Osteocyte (in vitro differentiated cells): ENCODE measurements around the gene ATP2B1. TPM values are rescaled to one million over a fixed set of nuclear protein-coding genes. Genes with fewer than 3 reads are reported as not detected.

Experiments used
- DNase-seq: peaks from one replicate; pipeline ENCODE4 v3.0.0; 2021; ENCODE audit warnings: mixed read lengths; ENCODE audit not compliant: unreplicated experiment; ENCODE audit errors: extremely low spot score
- H3K27ac Mint-ChIP-seq: one replicate; pipeline ENCODE4 v1.8.0; 2021; ENCODE audit warnings: mild to moderate bottlenecking, mixed read lengths; ENCODE audit not compliant: unreplicated experiment
- H3K27me3 Mint-ChIP-seq: one replicate; pipeline ENCODE4 v1.8.0; 2021; ENCODE audit warnings: mixed read lengths; ENCODE audit not compliant: unreplicated experiment
- H3K36me3 Mint-ChIP-seq: one replicate; pipeline ENCODE4 v1.8.0; 2021; ENCODE audit warnings: mixed read lengths; ENCODE audit not compliant: unreplicated experiment
- H3K4me1 Mint-ChIP-seq: one replicate; pipeline ENCODE4 v1.8.0; 2021; ENCODE audit warnings: mixed read lengths; ENCODE audit not compliant: unreplicated experiment
- H3K4me3 Mint-ChIP-seq: one replicate; pipeline ENCODE4 v1.8.0; 2021; ENCODE audit warnings: mild to moderate bottlenecking, moderate library complexity, mixed read lengths; ENCODE audit not compliant: unreplicated experiment
- H3K9me3 Mint-ChIP-seq: one replicate; pipeline ENCODE4 v1.8.0; 2021; ENCODE audit warnings: mixed read lengths; ENCODE audit not compliant: unreplicated experiment
- total RNA-seq: library from RNA; stranded (reverse); gene quantifications from 2 replicates; pipeline ENCODE4 v1.2.1, GENCODE V29; 2021
- TF ChIP-seq, protein P1 (sequence below): fragments of 200-600 bp; sonication (generic); IDR thresholded peaks from 2 replicates; pipeline ENCODE4 v1.5.0; 2021; ENCODE audit warnings: antibody characterized with exemption, mild to moderate bottlenecking, moderate library complexity

The ATP2B1 gene
- total RNA-seq, 1 donor from 2014 or later, result 45.5 TPM

DNA sequence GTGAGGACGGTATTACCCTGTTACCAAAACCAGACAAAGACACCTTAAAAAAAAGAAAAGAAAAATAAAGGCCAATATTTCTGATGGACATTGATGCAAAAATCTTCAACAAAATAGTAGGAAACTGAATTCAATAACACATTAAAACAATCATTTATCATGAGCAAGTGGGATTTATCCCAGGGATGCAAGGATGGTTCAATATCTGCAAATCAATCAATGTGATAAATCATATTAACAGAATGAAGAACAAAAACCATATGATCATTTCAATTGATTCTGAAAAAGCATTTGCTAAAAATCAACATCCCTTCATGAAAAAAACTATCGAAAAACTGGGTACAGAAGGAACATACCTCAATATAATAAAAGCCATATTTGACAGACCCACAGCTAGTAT is 32.3 kb upstream of the ATP2B1 start:
- Mint-ChIP-seq H3K36me3 (peaks cover 16% of the 10 kb centered on the region), H3K9me3 (peaks cover 52% of the 10 kb centered on the region), H3K4me3 (no peak overlapping the region), H3K27ac (no peak overlapping the region), H3K27me3 (no peaks in the 10 kb centered on the region), H3K4me1 (no peaks in the 10 kb centered on the region)
- TF ChIP-seq, protein P1, sequence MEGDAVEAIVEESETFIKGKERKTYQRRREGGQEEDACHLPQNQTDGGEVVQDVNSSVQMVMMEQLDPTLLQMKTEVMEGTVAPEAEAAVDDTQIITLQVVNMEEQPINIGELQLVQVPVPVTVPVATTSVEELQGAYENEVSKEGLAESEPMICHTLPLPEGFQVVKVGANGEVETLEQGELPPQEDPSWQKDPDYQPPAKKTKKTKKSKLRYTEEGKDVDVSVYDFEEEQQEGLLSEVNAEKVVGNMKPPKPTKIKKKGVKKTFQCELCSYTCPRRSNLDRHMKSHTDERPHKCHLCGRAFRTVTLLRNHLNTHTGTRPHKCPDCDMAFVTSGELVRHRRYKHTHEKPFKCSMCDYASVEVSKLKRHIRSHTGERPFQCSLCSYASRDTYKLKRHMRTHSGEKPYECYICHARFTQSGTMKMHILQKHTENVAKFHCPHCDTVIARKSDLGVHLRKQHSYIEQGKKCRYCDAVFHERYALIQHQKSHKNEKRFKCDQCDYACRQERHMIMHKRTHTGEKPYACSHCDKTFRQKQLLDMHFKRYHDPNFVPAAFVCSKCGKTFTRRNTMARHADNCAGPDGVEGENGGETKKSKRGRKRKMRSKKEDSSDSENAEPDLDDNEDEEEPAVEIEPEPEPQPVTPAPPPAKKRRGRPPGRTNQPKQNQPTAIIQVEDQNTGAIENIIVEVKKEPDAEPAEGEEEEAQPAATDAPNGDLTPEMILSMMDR, result no peak
- DNase-seq, result no peak

DNA sequence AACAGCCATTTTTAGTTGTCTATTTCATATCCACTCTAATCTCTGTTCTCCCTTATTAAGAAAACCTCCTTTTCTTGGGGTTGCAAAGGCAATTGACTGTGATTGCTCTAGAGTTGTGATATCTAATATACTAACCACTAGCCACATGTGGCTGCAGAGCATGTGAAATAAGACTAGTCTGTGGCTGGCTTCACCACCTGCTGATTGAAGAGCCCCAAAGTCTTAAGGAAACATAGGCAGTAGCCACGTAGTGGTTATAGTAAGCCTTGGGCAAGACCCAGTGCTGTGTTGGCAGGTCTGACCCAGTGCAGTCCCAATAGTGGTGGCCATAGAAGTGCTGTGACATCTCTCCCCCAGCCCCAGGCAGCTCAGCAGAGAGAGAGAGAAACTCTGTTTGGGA is 28.4 kb upstream of the ATP2B1 start:
- no peak overlapping the region for H3K27ac Mint-ChIP-seq
- H3K4me3 Mint-ChIP-seq, result no peak overlapping the region
- H3K9me3 Mint-ChIP-seq, result peaks cover 40% of the 10 kb centered on the region
- peaks cover 16% of the 10 kb centered on the region for H3K36me3 Mint-ChIP-seq
- TF ChIP-seq, protein P1, result no peak
- H3K27me3 Mint-ChIP-seq, result no peaks in the 10 kb centered on the region
- H3K4me1 Mint-ChIP-seq, result peaks cover 7% of the 10 kb centered on the region
- no peak for DNase-seq

GRCh38 chr12:89733579-89734201 is 25.1 kb upstream of the ATP2B1 start:
- Mint-ChIP-seq H3K27me3 (no peaks in the 10 kb centered on the region), H3K9me3 (peaks cover 8% of the 10 kb centered on the region), H3K27ac (no peak overlapping the region), H3K36me3 (no peaks in the 10 kb centered on the region), H3K4me3 (no peak overlapping the region), H3K4me1 (peaks cover 15% of the 10 kb centered on the region)
- TF ChIP-seq, protein P1, result no peak
- DNase-seq, result no peak

DNA sequence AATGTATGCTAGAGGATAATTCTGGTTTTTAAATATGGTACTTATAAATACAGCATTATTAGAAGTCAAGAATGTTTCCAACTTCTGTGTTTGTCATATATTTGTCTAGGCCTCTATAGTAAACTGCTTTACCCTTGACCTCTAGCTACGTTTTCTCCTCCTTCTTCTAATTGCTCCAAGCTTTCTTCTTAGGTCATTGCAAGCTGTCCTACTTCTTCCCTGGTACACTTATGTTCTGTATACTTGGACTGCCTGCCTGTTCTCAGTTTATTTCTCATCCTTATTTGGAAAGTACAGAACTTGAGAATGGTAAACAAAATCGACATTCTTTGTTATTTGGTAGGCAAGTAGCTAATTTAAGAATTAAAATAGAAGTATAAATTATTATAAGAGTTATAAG is 23.9 kb upstream of the ATP2B1 start:
- Mint-ChIP-seq H3K9me3 (peaks cover 2% of the 10 kb centered on the region), H3K4me3 (no peak overlapping the region), H3K4me1 (peaks cover 15% of the 10 kb centered on the region), H3K27ac (no peak overlapping the region), H3K36me3 (no peaks in the 10 kb centered on the region), H3K27me3 (no peaks in the 10 kb centered on the region)
- TF ChIP-seq, protein P1, result no peak
- no peak for DNase-seq

- TF ChIP-seq, protein P1, result no peak
- no peaks in the 10 kb centered on the region for H3K27me3 Mint-ChIP-seq
- no peaks in the 10 kb centered on the region for H3K36me3 Mint-ChIP-seq
- peaks cover 15% of the 10 kb centered on the region for H3K4me1 Mint-ChIP-seq
- no peaks in the 10 kb centered on the region for H3K9me3 Mint-ChIP-seq
- no peak overlapping the region for H3K4me3 Mint-ChIP-seq
- no peak overlapping the region for H3K27ac Mint-ChIP-seq
- DNase-seq, result no peak
Observed at GRCh38 chr12:89731614-89732013, 23.0 kb upstream of the ATP2B1 start.
